T-cell (primary cell): ENCODE measurements around the gene CGNL1. TPM values are rescaled to one million over a fixed set of nuclear protein-coding genes. Genes with fewer than 3 reads are reported as not detected.

Source experiments
- ATAC-seq, 4 experiments: fragments of 200-7000 bp in 3 of 4; fragments of 150-1000 bp in 1 of 4; cut with Tn5 transposase; replicated peaks in 1 of 4; 1 replicate in 3 of 4; 2 replicates in 1 of 4; pipeline ENCODE4 v1.10.0; 2021; ENCODE audit warnings: moderate library complexity in 3 of 4, mild to moderate bottlenecking in 2 of 4, moderate number of reproducible peaks in 1 of 4
- CTCF ChIA-PET, 2 donors: fragments of 300-600 bp; sonication (Branson Sonifier 250); formaldehyde crosslinking; loops; one replicate each; lab custom pipeline; 2022; ENCODE audit warnings: antibody characterized with exemption in 2 of 2; lab: Charles Lee
- POLR2A ChIA-PET, 2 donors: fragments of 300-600 bp; sonication (Branson Sonifier 250); formaldehyde crosslinking; loops; one replicate each; lab custom pipeline; 2022; ENCODE audit warnings: antibody characterized with exemption in 2 of 2; lab: Charles Lee
- DNase-seq, 35 experiments: peaks; one replicate each; pipeline versions ENCODE4 v3.0.0 to v3.0.0-alpha.2; 2013 to 2023
- H3K27ac ChIP-seq: one replicate; pipeline ENCODE4 v1.5.1; 2013; ENCODE audit warnings: low read length
- H3K27me3 ChIP-seq, 2 experiments: replicated peaks in 1 of 2; 1 replicate in 1 of 2; 2 replicates in 1 of 2; pipeline versions ENCODE4 v1.6.1 to v1.7.0; 2013; ENCODE audit warnings: low read length in 1 of 2, mixed read lengths in 1 of 2; ENCODE audit not compliant: control insufficient read depth in 2 of 2, insufficient read depth in 2 of 2; ENCODE audit errors: extremely low read depth in 1 of 2
- H3K36me3 ChIP-seq, 2 donors: 1 replicate in 1 of 2; 2 replicates in 1 of 2; pipeline versions ENCODE4 v1.6.1 to v1.7.0; 2013; ENCODE audit warnings: low read length in 1 of 2; ENCODE audit not compliant: control insufficient read depth in 2 of 2, insufficient read depth in 1 of 2; ENCODE audit errors: extremely low read depth in 1 of 2
- H3K4me1 ChIP-seq, 2 experiments: 1 replicate in 1 of 2; 2 replicates in 1 of 2; pipeline versions ENCODE4 v1.6.1 to v1.7.0; 2013; ENCODE audit warnings: low read length in 2 of 2, mixed read lengths in 1 of 2; ENCODE audit not compliant: insufficient read depth in 2 of 2, control insufficient read depth in 1 of 2; ENCODE audit errors: extremely low read depth in 1 of 2
- H3K4me3 ChIP-seq, 2 donors: 1 replicate in 1 of 2; 2 replicates in 1 of 2; pipeline versions ENCODE4 v1.5.1 to v1.7.0; 2013; ENCODE audit warnings: mild to moderate bottlenecking in 2 of 2, low read length in 1 of 2, moderate library complexity in 1 of 2; ENCODE audit not compliant: control insufficient read depth in 1 of 2; ENCODE audit errors: extremely low read depth in 1 of 2
- H3K9me3 ChIP-seq: 2 replicates; pipeline ENCODE4 v1.7.0; 2013
- H3K27ac Mint-ChIP-seq, 2 donors: one replicate each; pipeline ENCODE4 v1.8.0; 2020 to 2021; ENCODE audit warnings: mild to moderate bottlenecking in 2 of 2, mixed read lengths in 2 of 2
- H3K27me3 Mint-ChIP-seq, 2 donors: one replicate each; pipeline ENCODE4 v1.8.0; 2021 to 2022; ENCODE audit warnings: mixed read lengths in 2 of 2
- H3K36me3 Mint-ChIP-seq: one replicate; pipeline ENCODE4 v1.8.0; 2021; ENCODE audit warnings: mixed read lengths
- H3K4me1 Mint-ChIP-seq, 3 donors: one replicate each; pipeline ENCODE4 v1.8.0; 2020 to 2022; ENCODE audit warnings: mixed read lengths in 3 of 3, mild to moderate bottlenecking in 1 of 3
- H3K4me3 Mint-ChIP-seq, 3 donors: one replicate each; pipeline ENCODE4 v1.8.0; 2020 to 2022; ENCODE audit warnings: mild to moderate bottlenecking in 3 of 3, mixed read lengths in 3 of 3, moderate library complexity in 3 of 3
- H3K9me3 Mint-ChIP-seq, 3 donors: one replicate each; pipeline ENCODE4 v1.8.0; 2020 to 2022; ENCODE audit warnings: mixed read lengths in 3 of 3
- WGBS: methylation state at CpG from one replicate; pipeline ENCODE4 v1.1.5; 2013; ENCODE audit warnings: missing lambda C conversion rate; ENCODE audit not compliant: insufficient coverage; 5-methylcytosine and 5-hydroxymethylcytosine counted together
- total RNA-seq, 35 experiments: library from RNA in 6 of 35; stranded (reverse) in 6 of 35; fragments of 120-200 nt in 1 of 35; gene quantifications; one replicate each; pipeline versions ENCODE4 v1.2.1 to v1.2.4 and lab custom pipeline; 2013 to 2026

The CGNL1 gene
- total RNA-seq, 5 donors from 2014 or later (not counting 1 experiment from before 2014, with no cell fraction given) = 0.13 to 0.18 (median 0.16) TPM; not detected in 2

GRCh38 chr15:57337868-57338411 is 38.4 kb upstream of the CGNL1 start:
- Histone ChIP-seq H3K9me3 (no peaks in the 10 kb centered on the region), H3K27me3 (peaks cover 0 to 36% of the 10 kb centered on the region in 2 experiments), H3K4me3 (no peak overlapping the region), H3K36me3 (no peaks in the 10 kb centered on the region), H3K27ac (no peak overlapping the region), H3K4me1 (no peaks in the 10 kb centered on the region)
- no peaks in the 10 kb centered on the region for H3K36me3 Mint-ChIP-seq
- 71% methylated on average over 5 of the region's 15 CpGs for WGBS
- H3K4me1 Mint-ChIP-seq = no peaks in the 10 kb centered on the region
- ChIA-PET CTCF (no interaction called here), POLR2A (no interaction called here)
- H3K27me3 Mint-ChIP-seq = peaks cover 17 to 44% of the 10 kb centered on the region in 2 donors
- ATAC-seq (no peak), DNase-seq (no peak)
- no peaks in the 10 kb centered on the region for H3K9me3 Mint-ChIP-seq
- H3K4me3 Mint-ChIP-seq = no peak overlapping the region
- H3K27ac Mint-ChIP-seq = no peak overlapping the region

- H3K27me3 Mint-ChIP-seq = peaks cover 13 to 36% of the 10 kb centered on the region in 2 donors
- no peak for ATAC-seq
- no peaks in the 10 kb centered on the region for H3K4me1 Mint-ChIP-seq
- ChIA-PET CTCF (interaction anchor here in 1 of 2 donors (0.6 kb wide), 1 partner anchor 167 kb away, joined by 5 read pairs; no protein-coding TSS in a partner anchor), POLR2A (no interaction called here)
- Histone ChIP-seq H3K4me1 (no peaks in the 10 kb centered on the region), H3K27ac (no peak overlapping the region), H3K9me3 (no peaks in the 10 kb centered on the region), H3K27me3 (peaks cover 0 to 34% of the 10 kb centered on the region in 2 experiments), H3K4me3 (no peak overlapping the region), H3K36me3 (no peaks in the 10 kb centered on the region)
- 90% methylated on average over 2 of the region's 5 CpGs for WGBS
- H3K9me3 Mint-ChIP-seq = no peaks in the 10 kb centered on the region
- H3K36me3 Mint-ChIP-seq = no peaks in the 10 kb centered on the region
- no peak overlapping the region for H3K4me3 Mint-ChIP-seq
- H3K27ac Mint-ChIP-seq = no peak overlapping the region
- no peak for DNase-seq
Measured at GRCh38 chr15:57339321-57339720, 37.0 kb upstream of the CGNL1 start.

GRCh38 chr15:57340682-57341259 is 35.5 kb upstream of the CGNL1 start:
- no CpG with 5 or more reads among the region's 5 CpGs for WGBS
- peak in 1 of 4 experiments; percentile 45 for ATAC-seq

GRCh38 chr15:57343048-57343447 is 33.3 kb upstream of the CGNL1 start:
- POLR2A ChIA-PET = no interaction called here
- H3K9me3 Mint-ChIP-seq = no peaks in the 10 kb centered on the region
- no peak overlapping the region for H3K27ac Mint-ChIP-seq
- H3K27ac ChIP-seq = no peak overlapping the region
- ATAC-seq = no peak
- no peaks in the 10 kb centered on the region for H3K9me3 ChIP-seq
- no peaks in the 10 kb centered on the region for H3K36me3 Mint-ChIP-seq
- no peaks in the 10 kb centered on the region for H3K4me1 Mint-ChIP-seq
- no peak overlapping the region for H3K4me3 ChIP-seq
- no peak overlapping the region for H3K4me3 Mint-ChIP-seq
- CTCF ChIA-PET = interaction anchor here in 1 of 2 donors (1.8 kb wide), 1 partner anchor 184 kb away, joined by 6 read pairs; no protein-coding TSS in a partner anchor
- WGBS = 94% methylated on average over 5 of the region's 7 CpGs
- no peaks in the 10 kb centered on the region for H3K36me3 ChIP-seq
- no peaks in the 10 kb centered on the region for H3K4me1 ChIP-seq
- H3K27me3 Mint-ChIP-seq = peaks cover 6 to 14% of the 10 kb centered on the region in 2 donors
- peaks cover 0 to 17% of the 10 kb centered on the region in 2 experiments for H3K27me3 ChIP-seq
- no peak for DNase-seq

More at GRCh38 chr15:57340682-57341259, 35.5 kb upstream of the CGNL1 start:
- DNase-seq = peak in 8 of 35 experiments; percentile 4 to 53 (median 10)
- peaks cover 0 to 27% of the 10 kb centered on the region in 2 experiments for H3K27me3 ChIP-seq
- no peak overlapping the region for H3K27ac ChIP-seq
- no peaks in the 10 kb centered on the region for H3K36me3 ChIP-seq
- no peak overlapping the region for H3K4me3 Mint-ChIP-seq
- no peaks in the 10 kb centered on the region for H3K4me1 ChIP-seq
- CTCF ChIA-PET = interaction anchor here (0.5 to 1.9 kb wide), 4 partner anchors 180 to 898 kb away, joined by 3 to 19 read pairs (median 4); no protein-coding TSS in a partner anchor
- H3K27me3 Mint-ChIP-seq = peaks cover 9 to 27% of the 10 kb centered on the region in 2 donors
- H3K27ac Mint-ChIP-seq = no peak overlapping the region
- no peak overlapping the region for H3K4me3 ChIP-seq
- H3K9me3 ChIP-seq = no peaks in the 10 kb centered on the region
- H3K9me3 Mint-ChIP-seq = no peaks in the 10 kb centered on the region
- no peaks in the 10 kb centered on the region for H3K36me3 Mint-ChIP-seq
- H3K4me1 Mint-ChIP-seq = no peaks in the 10 kb centered on the region
- POLR2A ChIA-PET = interaction anchor here in 1 of 2 donors (0.7 kb wide), 1 partner anchor 887 kb away, joined by 3 read pairs; no protein-coding TSS in a partner anchor

GRCh38 chr15:57343498-57343897 is 32.8 kb upstream of the CGNL1 start:
- no peak overlapping the region for H3K4me3 Mint-ChIP-seq
- H3K27ac ChIP-seq = no peak overlapping the region
- peaks cover 6 to 11% of the 10 kb centered on the region in 2 donors for H3K27me3 Mint-ChIP-seq
- no peaks in the 10 kb centered on the region for H3K36me3 Mint-ChIP-seq
- ATAC-seq (no peak), DNase-seq (no peak)
- no peaks in the 10 kb centered on the region for H3K4me1 Mint-ChIP-seq
- peaks cover 0 to 14% of the 10 kb centered on the region in 2 experiments for H3K27me3 ChIP-seq
- ChIA-PET POLR2A (no interaction called here), CTCF (interaction anchor here in 1 of 2 donors (1.8 kb wide), 1 partner anchor 184 kb away, joined by 6 read pairs; no protein-coding TSS in a partner anchor)
- H3K4me1 ChIP-seq = no peaks in the 10 kb centered on the region
- H3K9me3 ChIP-seq = no peaks in the 10 kb centered on the region
- 58% methylated on average over 6 of the region's 6 CpGs for WGBS
- H3K36me3 ChIP-seq = no peaks in the 10 kb centered on the region
- no peak overlapping the region for H3K4me3 ChIP-seq
- H3K9me3 Mint-ChIP-seq = no peaks in the 10 kb centered on the region
- no peak overlapping the region for H3K27ac Mint-ChIP-seq

- DNase-seq (no peak), ATAC-seq (no peak)
- Histone ChIP-seq H3K27ac (no peak overlapping the region), H3K4me3 (no peak overlapping the region), H3K4me1 (no peaks in the 10 kb centered on the region), H3K27me3 (peaks cover 0 to 8% of the 10 kb centered on the region in 2 experiments), H3K36me3 (no peaks in the 10 kb centered on the region), H3K9me3 (no peaks in the 10 kb centered on the region)
- POLR2A ChIA-PET = no interaction called here
- peaks cover 6 to 8% of the 10 kb centered on the region in 2 donors for H3K27me3 Mint-ChIP-seq
- H3K9me3 Mint-ChIP-seq = no peaks in the 10 kb centered on the region
- H3K36me3 Mint-ChIP-seq = no peaks in the 10 kb centered on the region
- H3K27ac Mint-ChIP-seq = no peak overlapping the region
- WGBS = 98% methylated on average over 7 of the region's 9 CpGs
- CTCF ChIA-PET = interaction anchor here in 1 of 2 donors (0.5 kb wide), 1 partner anchor 9 kb away, joined by 3 read pairs; no protein-coding TSS in a partner anchor
- H3K4me1 Mint-ChIP-seq = no peaks in the 10 kb centered on the region
- no peak overlapping the region for H3K4me3 Mint-ChIP-seq
Measured at GRCh38 chr15:57344282-57344681, 32.0 kb upstream of the CGNL1 start.
